Stimulated activated CD4-positive, alpha-beta T cell treated with anti-CD3 and anti-CD28 coated beads, Interleukin-4, amount 100 ng/mL, for 1 hour (primary cell): ENCODE results near the gene DYRK1B.
"Not testable (repeated sequence)": the region's sequence is repeated elsewhere in the genome, so short reads cannot be mapped to it uniquely, and the experiment has no call there.

Experiments
- DNase-seq: peaks from one replicate; pipeline ENCODE4 v3.0.0-alpha.2; 2020

The DYRK1B gene

GRCh38 chr19:39829702-39830275, 4.2 kb downstream of the DYRK1B start:
- DNase-seq: no peak

- DNase-seq: no peak
Measured at GRCh38 chr19:39828654-39829032, 5.3 kb downstream of the DYRK1B start.

GRCh38 chr19:39828015-39828653, 5.8 kb downstream of the DYRK1B start:
- no peak for DNase-seq

GRCh38 chr19:39827216-39827615, 6.7 kb downstream of the DYRK1B start:
- no peak for DNase-seq

- no peak for DNase-seq
Measured at GRCh38 chr19:39826311-39826945, 7.5 kb downstream of the DYRK1B start.

GRCh38 chr19:39825531-39826076, 8.4 kb downstream of the DYRK1B start:
- no peak for DNase-seq

GRCh38 chr19:39825093-39825463, 8.9 kb downstream of the DYRK1B start:
- DNase-seq: no peak

- peak; percentile 81 for DNase-seq
Measured at GRCh38 chr19:39824143-39825092, 9.5 kb downstream of the DYRK1B start.

- DNase-seq: no peak
Measured at GRCh38 chr19:39823686-39824085, 10.3 kb downstream of the DYRK1B start.

- DNase-seq: no peak
Measured at GRCh38 chr19:39820696-39821095, 13.3 kb downstream of the DYRK1B start.

- no peak for DNase-seq
Measured at GRCh38 chr19:39819786-39820185, 14.2 kb downstream of the DYRK1B start.

- no peak for DNase-seq
Measured at GRCh38 chr19:39818626-39819097, 15.3 kb downstream of the DYRK1B start.

- DNase-seq: no peak
Measured at GRCh38 chr19:39817888-39818561, 15.9 kb downstream of the DYRK1B start.

GRCh38 chr19:39816287-39817048, 17.5 kb downstream of the DYRK1B start:
- no peak for DNase-seq

GRCh38 chr19:39814595-39814994, 19.4 kb downstream of the DYRK1B start:
- no peak for DNase-seq

GRCh38 chr19:39814111-39814510, 19.9 kb downstream of the DYRK1B start:
- DNase-seq: not testable (repeated sequence)

GRCh38 chr19:39813264-39813993, 20.5 kb downstream of the DYRK1B start:
- DNase-seq: no peak

GRCh38 chr19:39811064-39811463, 22.9 kb downstream of the DYRK1B start:
- DNase-seq: no peak

GRCh38 chr19:39810424-39810823, 23.5 kb downstream of the DYRK1B start:
- DNase-seq: no peak

GRCh38 chr19:39809368-39809767, 24.6 kb downstream of the DYRK1B start:
- DNase-seq: no peak

- not testable (repeated sequence) for DNase-seq
Measured at GRCh38 chr19:39808688-39809087, 25.3 kb downstream of the DYRK1B start.
